Smooth muscle cell (in vitro differentiated cells): ENCODE results near the gene ASB14. TPM values are rescaled to one million over a fixed set of nuclear protein-coding genes. Genes with fewer than 3 reads are reported as not detected.
A peak's percentile ranks its signal among the peaks of the same experiment; 100 is the strongest.

Source experiments
- DNase-seq: peaks from one replicate; lab custom pipeline; 2025; ENCODE audit not compliant: unreplicated experiment; lab: John Stamatoyannopoulos, UW
- H2AFZ ChIP-seq: fragments of 200-600 bp; sonication (generic); 2 replicates; pipeline ENCODE4 v1.6.0; 2016; ENCODE audit warnings: antibody characterized with exemption, low read depth, mild to moderate bottlenecking
- H3F3A ChIP-seq: fragments of 200-600 bp; sonication (generic); 2 replicates; pipeline ENCODE4 v1.6.0; 2017; ENCODE audit warnings: antibody characterized with exemption, low read depth
- H3K27ac ChIP-seq: fragments of 200-600 bp; sonication (generic); 2 replicates; pipeline ENCODE4 v1.5.1; 2016; ENCODE audit warnings: low read depth, mild to moderate bottlenecking
- H3K27me3 ChIP-seq: fragments of 200-600 bp; sonication (generic); 2 replicates; pipeline ENCODE4 v1.6.1; 2016; ENCODE audit warnings: low read depth, mild to moderate bottlenecking
- H3K36me3 ChIP-seq: fragments of 200-600 bp; sonication (generic); 2 replicates; pipeline ENCODE4 v1.5.1; 2016; ENCODE audit warnings: low read depth
- H3K4me1 ChIP-seq: fragments of 200-600 bp; sonication (generic); 2 replicates; pipeline ENCODE4 v1.5.1; 2016; ENCODE audit warnings: low read depth
- H3K4me2 ChIP-seq: fragments of 200-600 bp; sonication (generic); 2 replicates; pipeline ENCODE4 v1.6.0; 2016; ENCODE audit warnings: mild to moderate bottlenecking
- H3K4me3 ChIP-seq: fragments of 200-600 bp; sonication (generic); 2 replicates; pipeline ENCODE4 v1.5.1; 2016; ENCODE audit warnings: mild to moderate bottlenecking
- H3K79me2 ChIP-seq: fragments of 200-600 bp; sonication (generic); 2 replicates; pipeline ENCODE4 v1.6.0; 2016; ENCODE audit warnings: low read depth, mild to moderate bottlenecking
- H3K9ac ChIP-seq: fragments of 200-600 bp; sonication (generic); 2 replicates; pipeline ENCODE4 v1.6.0; 2016; ENCODE audit warnings: low read depth
- H3K9me3 ChIP-seq: fragments of 200-600 bp; sonication (generic); replicated peaks from 2 replicates; pipeline ENCODE4 v1.5.1; 2016; ENCODE audit warnings: low read depth
- H4K20me1 ChIP-seq: fragments of 200-600 bp; sonication (generic); 2 replicates; pipeline ENCODE4 v1.6.0; 2016; ENCODE audit warnings: low read depth
- WGBS: methylation state at CpG from one replicate; pipeline ENCODE4 v1.1.7; 2016; ENCODE audit warnings: low lambda C conversion rate; 5-methylcytosine and 5-hydroxymethylcytosine counted together
- polyA plus RNA-seq: library from polyadenylated mRNA; unstranded; fragments of >200 nt; fragmentation: Nextera tagmentation; extraction: Ambion mirVana; gene quantifications from 2 replicates; pipeline ENCODE4 v1.2.1, GENCODE V29; 2016
- total RNA-seq: library from RNA; depleted of rRNA; stranded (reverse); fragments of >200 nt; gene quantifications from 2 replicates; pipeline ENCODE4 v1.2.3, GENCODE V29; 2014
- TF ChIP-seq, protein P1 (sequence below): fragments of 200-600 bp; sonication (generic); IDR thresholded peaks from 2 replicates; pipeline ENCODE4 v1.5.1; 2017; ENCODE audit warnings: borderline replicate concordance, mild to moderate bottlenecking, antibody characterized with exemption; ENCODE audit not compliant: insufficient read depth, poor library complexity, severe bottlenecking

The ASB14 gene
- total and polyA plus RNA-seq, 2 experiments from 2014 or later: 0.17 TPM; not detected in 1

DNA sequence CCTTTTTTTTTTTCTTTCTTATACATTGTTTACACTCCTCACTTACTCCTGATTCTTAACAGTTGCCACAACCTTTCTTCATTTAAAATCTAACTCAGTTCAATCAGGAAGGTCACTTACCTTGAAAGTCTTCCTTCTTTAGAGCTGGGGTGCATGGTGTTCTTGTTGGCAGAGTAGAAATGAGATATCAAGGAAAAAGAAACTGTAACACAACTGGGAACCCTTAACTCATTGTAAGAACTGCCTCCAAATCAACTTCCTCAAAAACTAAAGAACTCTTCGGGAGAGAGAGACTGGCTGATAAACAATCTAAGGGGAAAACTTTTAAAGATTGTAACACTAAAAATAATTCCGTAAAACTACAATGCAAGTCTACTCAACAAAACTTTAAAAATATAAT lies 66.3 kb downstream of the ASB14 start:
- H3K27ac ChIP-seq: peak overlapping the region; percentile 91
- H4K20me1 ChIP-seq: peaks cover 30% of the 10 kb centered on the region
- H2AFZ ChIP-seq: no peak overlapping the region
- WGBS: 63% methylated on average over 2 of the region's 2 CpGs
- H3K79me2 ChIP-seq: peaks cover 15% of the 10 kb centered on the region
- peak overlapping the region; percentile 78 for H3K4me3 ChIP-seq
- H3F3A ChIP-seq: peaks cover 12% of the 10 kb centered on the region
- no peak for DNase-seq
- no peaks in the 10 kb centered on the region for H3K36me3 ChIP-seq
- H3K4me1 ChIP-seq: peaks cover 23% of the 10 kb centered on the region
- TF ChIP-seq, protein P1, sequence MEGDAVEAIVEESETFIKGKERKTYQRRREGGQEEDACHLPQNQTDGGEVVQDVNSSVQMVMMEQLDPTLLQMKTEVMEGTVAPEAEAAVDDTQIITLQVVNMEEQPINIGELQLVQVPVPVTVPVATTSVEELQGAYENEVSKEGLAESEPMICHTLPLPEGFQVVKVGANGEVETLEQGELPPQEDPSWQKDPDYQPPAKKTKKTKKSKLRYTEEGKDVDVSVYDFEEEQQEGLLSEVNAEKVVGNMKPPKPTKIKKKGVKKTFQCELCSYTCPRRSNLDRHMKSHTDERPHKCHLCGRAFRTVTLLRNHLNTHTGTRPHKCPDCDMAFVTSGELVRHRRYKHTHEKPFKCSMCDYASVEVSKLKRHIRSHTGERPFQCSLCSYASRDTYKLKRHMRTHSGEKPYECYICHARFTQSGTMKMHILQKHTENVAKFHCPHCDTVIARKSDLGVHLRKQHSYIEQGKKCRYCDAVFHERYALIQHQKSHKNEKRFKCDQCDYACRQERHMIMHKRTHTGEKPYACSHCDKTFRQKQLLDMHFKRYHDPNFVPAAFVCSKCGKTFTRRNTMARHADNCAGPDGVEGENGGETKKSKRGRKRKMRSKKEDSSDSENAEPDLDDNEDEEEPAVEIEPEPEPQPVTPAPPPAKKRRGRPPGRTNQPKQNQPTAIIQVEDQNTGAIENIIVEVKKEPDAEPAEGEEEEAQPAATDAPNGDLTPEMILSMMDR: no peak
- no peaks in the 10 kb centered on the region for H3K27me3 ChIP-seq
- no peak overlapping the region for H3K9ac ChIP-seq
- H3K4me2 ChIP-seq: peak overlapping the region; percentile 88
- no peaks in the 10 kb centered on the region for H3K9me3 ChIP-seq

DNA sequence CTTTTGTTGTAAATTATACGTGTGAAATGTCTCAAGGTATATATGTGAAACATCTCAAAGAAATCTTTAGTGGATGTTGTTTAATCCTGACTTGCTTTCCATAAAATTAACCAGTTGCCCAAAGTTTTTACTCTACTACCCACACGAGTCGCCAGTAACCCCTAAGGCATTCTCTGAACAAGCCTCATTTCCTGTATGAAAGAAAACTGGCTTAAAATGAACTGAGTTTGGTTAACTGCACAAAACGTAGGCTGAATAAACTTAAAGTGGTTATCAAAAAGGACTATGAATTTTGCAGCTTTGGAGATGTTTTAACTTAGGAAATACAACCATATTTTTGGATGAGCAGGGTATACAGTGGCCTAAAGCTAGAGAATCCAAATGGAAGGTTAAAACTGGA lies 67.6 kb downstream of the ASB14 start:
- peaks cover 12% of the 10 kb centered on the region for H3F3A ChIP-seq
- no peaks in the 10 kb centered on the region for H3K36me3 ChIP-seq
- H4K20me1 ChIP-seq: peaks cover 17% of the 10 kb centered on the region
- no peak overlapping the region for H3K9ac ChIP-seq
- H3K27ac ChIP-seq: peak overlapping the region; percentile 64
- WGBS: 19% methylated on average over 4 of the region's 4 CpGs
- H3K4me3 ChIP-seq: no peak overlapping the region
- TF ChIP-seq, protein P1: no peak
- H3K27me3 ChIP-seq: no peaks in the 10 kb centered on the region
- peak overlapping the region; percentile 58 for H3K4me2 ChIP-seq
- DNase-seq: no peak
- peaks cover 23% of the 10 kb centered on the region for H3K4me1 ChIP-seq
- H3K79me2 ChIP-seq: peaks cover 2% of the 10 kb centered on the region
- H3K9me3 ChIP-seq: no peaks in the 10 kb centered on the region
- no peak overlapping the region for H2AFZ ChIP-seq

DNA sequence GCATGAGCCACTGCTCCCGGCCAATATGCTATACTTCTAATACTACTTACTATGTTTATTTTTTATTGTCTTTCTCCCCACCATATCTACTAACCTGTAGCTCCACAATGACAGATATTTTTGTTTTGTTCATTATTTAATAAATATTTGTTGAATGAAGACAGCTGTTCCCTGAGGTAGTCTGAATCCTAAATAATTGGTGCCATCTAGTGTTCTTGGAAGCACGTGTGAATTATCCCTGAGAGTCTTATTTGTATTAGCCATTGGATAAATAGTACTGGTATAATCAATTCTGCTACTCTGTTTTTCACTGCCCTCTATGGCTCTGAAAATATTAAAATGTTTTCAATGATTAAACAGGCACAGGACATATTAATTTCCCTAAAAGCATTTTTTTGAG lies 70.6 kb downstream of the ASB14 start:
- Histone ChIP-seq H4K20me1 (no peaks in the 10 kb centered on the region), H3K9me3 (no peaks in the 10 kb centered on the region), H3K27me3 (no peaks in the 10 kb centered on the region), H3F3A (peaks cover 10% of the 10 kb centered on the region), H3K4me2 (no peak overlapping the region), H3K36me3 (no peaks in the 10 kb centered on the region), H3K27ac (no peak overlapping the region), H3K4me1 (peaks cover 15% of the 10 kb centered on the region), H3K9ac (no peak overlapping the region), H2AFZ (no peak overlapping the region), H3K4me3 (no peak overlapping the region), H3K79me2 (no peaks in the 10 kb centered on the region)
- TF ChIP-seq, protein P1: peak; percentile 30
- no peak for DNase-seq
- WGBS: 51% methylated on average over 2 of the region's 2 CpGs

Other genes with a start within 250 kb of the ASB14 start
- gene SPATA12, start 232.0 kb downstream of the ASB14 start, total RNA-seq: not detected in 2 replicates
- gene SPATA12, start 232.0 kb downstream of the ASB14 start, polyA plus RNA-seq: not detected in 2 replicates
- 1.9 TPM in 2 replicates for gene IL17RD, start 127.3 kb downstream of the ASB14 start, total RNA-seq
- 0.59 and 1.2 TPM in 2 replicates for gene IL17RD, start 127.3 kb downstream of the ASB14 start, polyA plus RNA-seq
- 2.1 TPM in 1 of 2 replicates, not detected in the other for gene HESX1, start 92.7 kb downstream of the ASB14 start, total RNA-seq
- gene HESX1, start 92.7 kb downstream of the ASB14 start, polyA plus RNA-seq: 0.43 TPM in 1 of 2 replicates, not detected in the other
- 30.2 and 38.0 TPM in 2 replicates for gene APPL1, start 65.0 kb downstream of the ASB14 start, total RNA-seq
- gene APPL1, start 65.0 kb downstream of the ASB14 start, polyA plus RNA-seq: 23.1 and 38.4 TPM in 2 replicates